Stimulated activated CD8-positive, alpha-beta memory T cell treated with anti-CD3 and anti-CD28 coated beads, Interleukin-4, amount 100 ng/mL, for 1 hour (primary cell): ENCODE data around the gene VBP1.
"Not testable (repeated sequence)": the region's sequence is repeated elsewhere in the genome, so short reads cannot be mapped to it uniquely, and the experiment has no call there.

Source experiments
- DNase-seq, 2 donors: peaks; one replicate each; pipeline ENCODE4 v3.0.0-alpha.2; 2020; ENCODE audit warnings: low read depth in 2 of 2, low spot score in 1 of 2

VBP1 gene

GRCh38 chrX:155216179-155216939 lies at the start of gene VBP1:
Gene VBP1, plus strand, starts transcription at chrX:155216460. Its CDS starts 23 bp downstream, at chrX:155216483.
- DNase-seq: peak; percentile 44 to 71

- DNase-seq: no peak
These were observed 46.4 kb upstream of the VBP1 start for GRCh38 chrX:155169881-155170280.

- DNase-seq: no peak
These were observed 36.8 kb upstream of the VBP1 start for GRCh38 chrX:155179346-155179997.

GRCh38 chrX:155188786-155189185 lies 27.5 kb upstream of the VBP1 start:
- DNase-seq: no peak

GRCh38 chrX:155211208-155211607 lies 5.1 kb upstream of the VBP1 start:
- no peak for DNase-seq

- no peak for DNase-seq
These were observed 2.5 kb upstream of the VBP1 start for GRCh38 chrX:155213731-155214130.

GRCh38 chrX:155215443-155216178 lies 649 bp upstream of the VBP1 start:
- DNase-seq: peak; percentile 0 to 1

- no peak for DNase-seq
These were observed 730 bp downstream of the VBP1 start for GRCh38 chrX:155216940-155217440.

- DNase-seq: no peak
These were observed 2.5 kb downstream of the VBP1 start for GRCh38 chrX:155218777-155219176.

GRCh38 chrX:155221351-155221750 lies 5.1 kb downstream of the VBP1 start:
- DNase-seq: no peak

- not testable (repeated sequence) for DNase-seq
These were observed 7.5 kb downstream of the VBP1 start for GRCh38 chrX:155223746-155224145.

- no peak for DNase-seq
These were observed 9.5 kb downstream of the VBP1 start for GRCh38 chrX:155225774-155226173.

- DNase-seq: no peak
These were observed 14.9 kb downstream of the VBP1 start for GRCh38 chrX:155231163-155231562.

- DNase-seq: no peak
These were observed 19.6 kb downstream of the VBP1 start for GRCh38 chrX:155235891-155236290.

GRCh38 chrX:155237719-155238118 lies 21.5 kb downstream of the VBP1 start:
- no peak for DNase-seq

GRCh38 chrX:155242300-155242699 lies 26.0 kb downstream of the VBP1 start:
- DNase-seq: no peak

- no peak for DNase-seq
These were observed 30.5 kb downstream of the VBP1 start for GRCh38 chrX:155246748-155247147.

- no peak for DNase-seq
These were observed 31.2 kb downstream of the VBP1 start for GRCh38 chrX:155247497-155247896.

GRCh38 chrX:155251391-155251790 lies 35.1 kb downstream of the VBP1 start:
- DNase-seq: no peak

- no peak for DNase-seq
These were observed 43.5 kb downstream of the VBP1 start for GRCh38 chrX:155259752-155260151.

GRCh38 chrX:155262970-155263754 lies 46.9 kb downstream of the VBP1 start:
- no peak for DNase-seq
